SK-N-SH (cell line): ENCODE data around the gene TMEM151A.

Experiments used
- EP300 ChIP-seq, 2 experiments: IDR thresholded peaks; 2 replicates each; pipeline versions ENCODE4 v1.4.0 to v1.6.1; 2012; ENCODE audit warnings: borderline replicate concordance in 1 of 2, low read depth in 1 of 2, low read length in 1 of 2
- EZH2phosphoT487 ChIP-seq: fragments of 200-600 bp; sonication (generic); IDR thresholded peaks from 2 replicates; pipeline ENCODE4 v1.6.1; 2017; ENCODE audit warnings: low read depth, mixed run types, mild to moderate bottlenecking, antibody characterized with exemption, moderate library complexity, borderline replicate concordance
- FOXM1 ChIP-seq: IDR thresholded peaks from 2 replicates; pipeline ENCODE4 v1.4.0; 2012; ENCODE audit warnings: low read depth, mild to moderate bottlenecking
- RFX5 ChIP-seq: IDR thresholded peaks from 2 replicates; pipeline ENCODE4 v1.6.1; 2012; ENCODE audit warnings: mild to moderate bottlenecking, improper control_type of control experiment, low read length
- TEAD4 ChIP-seq: IDR thresholded peaks from 2 replicates; pipeline ENCODE4 v1.4.0; 2012; ENCODE audit warnings: mild to moderate bottlenecking, borderline replicate concordance; ENCODE audit not compliant: insufficient read depth
- USF1 ChIP-seq: IDR thresholded peaks from 2 replicates; pipeline ENCODE4 v1.4.0; 2012; ENCODE audit warnings: low read depth, borderline replicate concordance
- ZBTB33 ChIP-seq: IDR thresholded peaks from 2 replicates; pipeline ENCODE4 v1.4.0; 2012; ENCODE audit warnings: low read depth, borderline replicate concordance
- TF ChIP-seq, protein P1 (sequence below): fragments of 200-600 bp; sonication (generic); IDR thresholded peaks from 2 replicates; pipeline ENCODE4 v1.6.1; 2017; ENCODE audit warnings: antibody characterized with exemption, mild to moderate bottlenecking, moderate library complexity
- TF ChIP-seq, protein P2 (sequence below): IDR thresholded peaks from 2 replicates; pipeline ENCODE4 v1.4.0; 2012; ENCODE audit warnings: low read depth

GRCh38 chr11:66283461-66284105 is 8.1 kb upstream of the TMEM151A start:
- TF ChIP-seq, protein P1, sequence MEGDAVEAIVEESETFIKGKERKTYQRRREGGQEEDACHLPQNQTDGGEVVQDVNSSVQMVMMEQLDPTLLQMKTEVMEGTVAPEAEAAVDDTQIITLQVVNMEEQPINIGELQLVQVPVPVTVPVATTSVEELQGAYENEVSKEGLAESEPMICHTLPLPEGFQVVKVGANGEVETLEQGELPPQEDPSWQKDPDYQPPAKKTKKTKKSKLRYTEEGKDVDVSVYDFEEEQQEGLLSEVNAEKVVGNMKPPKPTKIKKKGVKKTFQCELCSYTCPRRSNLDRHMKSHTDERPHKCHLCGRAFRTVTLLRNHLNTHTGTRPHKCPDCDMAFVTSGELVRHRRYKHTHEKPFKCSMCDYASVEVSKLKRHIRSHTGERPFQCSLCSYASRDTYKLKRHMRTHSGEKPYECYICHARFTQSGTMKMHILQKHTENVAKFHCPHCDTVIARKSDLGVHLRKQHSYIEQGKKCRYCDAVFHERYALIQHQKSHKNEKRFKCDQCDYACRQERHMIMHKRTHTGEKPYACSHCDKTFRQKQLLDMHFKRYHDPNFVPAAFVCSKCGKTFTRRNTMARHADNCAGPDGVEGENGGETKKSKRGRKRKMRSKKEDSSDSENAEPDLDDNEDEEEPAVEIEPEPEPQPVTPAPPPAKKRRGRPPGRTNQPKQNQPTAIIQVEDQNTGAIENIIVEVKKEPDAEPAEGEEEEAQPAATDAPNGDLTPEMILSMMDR = peak; percentile 35
- TF ChIP-seq, protein P2, sequence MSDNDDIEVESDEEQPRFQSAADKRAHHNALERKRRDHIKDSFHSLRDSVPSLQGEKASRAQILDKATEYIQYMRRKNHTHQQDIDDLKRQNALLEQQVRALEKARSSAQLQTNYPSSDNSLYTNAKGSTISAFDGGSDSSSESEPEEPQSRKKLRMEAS = no peak
- TF ChIP-seq EP300 (IDR thresholded peaks at IDR 0.05; ENCODE audit: borderline replicate concordance in 1 of 2, low read depth in 1 of 2, low read length in 1 of 2) (no peak), RFX5 (no peak), ZBTB33 (no peak), USF1 (no peak), EZH2phosphoT487 (no peak), FOXM1 (no peak), TEAD4 (no peak)
